Naive thymus-derived CD4-positive, alpha-beta T cell (primary cell): ENCODE results near the gene SSTR3. TPM values are rescaled to one million over a fixed set of nuclear protein-coding genes. Genes with fewer than 3 reads are reported as not detected.

ENCODE experiments used
- ATAC-seq: fragments of 150-1000 bp; cut with Tn5 transposase; 2 replicates; pipeline ENCODE4 v1.10.0; 2021; ENCODE audit warnings: mild to moderate bottlenecking, moderate library complexity
- CTCF ChIA-PET: fragments of 350-600 bp; sonication (Branson Sonifier 250); formaldehyde crosslinking; loops from one replicate; lab custom pipeline; 2021; ENCODE audit warnings: antibody characterized with exemption; lab: Charles Lee
- POLR2A ChIA-PET: fragments of 350-600 bp; sonication (Branson Sonifier 250); formaldehyde crosslinking; loops from one replicate; lab custom pipeline; 2021; ENCODE audit warnings: antibody characterized with exemption, inconsistent platforms; lab: Charles Lee
- DNase-seq, 9 donors: peaks; one replicate each; pipeline versions ENCODE4 v3.0.0 to v3.0.0-alpha.2; 2020 to 2022; ENCODE audit warnings: mixed read lengths in 1 of 9
- H3K27ac ChIP-seq: one replicate; pipeline ENCODE4 v1.7.0; 2013; ENCODE audit warnings: mild to moderate bottlenecking, low read depth, low read length, moderate library complexity
- H3K27me3 ChIP-seq, 2 donors: one replicate each; pipeline ENCODE4 v1.7.0; 2013; ENCODE audit warnings: low read length in 2 of 2, mild to moderate bottlenecking in 2 of 2, moderate library complexity in 2 of 2; ENCODE audit not compliant: control insufficient read depth in 2 of 2, insufficient read depth in 2 of 2
- H3K36me3 ChIP-seq, 3 experiments: 1 replicate in 2 of 3; 2 replicates in 1 of 3; pipeline ENCODE4 v1.7.0; 2013; ENCODE audit warnings: low read length in 3 of 3, mild to moderate bottlenecking in 3 of 3, moderate library complexity in 1 of 3; ENCODE audit not compliant: insufficient read depth in 3 of 3, control insufficient read depth in 2 of 3
- H3K4me1 ChIP-seq, 2 donors: one replicate each; pipeline ENCODE4 v1.7.0; 2013; ENCODE audit warnings: low read length in 2 of 2, mild to moderate bottlenecking in 2 of 2, moderate library complexity in 1 of 2; ENCODE audit not compliant: control insufficient read depth in 2 of 2, insufficient read depth in 2 of 2
- H3K4me3 ChIP-seq: 2 replicates; pipeline ENCODE4 v1.7.0; 2013; ENCODE audit warnings: mild to moderate bottlenecking, low read length
- H3K9me3 ChIP-seq, 3 experiments: 1 replicate in 2 of 3; 2 replicates in 1 of 3; pipeline ENCODE4 v1.7.0; 2013; ENCODE audit warnings: low read length in 3 of 3; ENCODE audit not compliant: control insufficient read depth in 2 of 3
- H3K27ac Mint-ChIP-seq, 9 donors: one replicate each; pipeline ENCODE4 v1.8.0; 2020 to 2022; ENCODE audit warnings: mixed read lengths in 9 of 9, mild to moderate bottlenecking in 8 of 9, moderate library complexity in 5 of 9, inconsistent platforms in 2 of 9
- H3K27me3 Mint-ChIP-seq, 5 donors: one replicate each; pipeline ENCODE4 v1.8.0; 2021 to 2022; ENCODE audit warnings: mixed read lengths in 5 of 5, mild to moderate bottlenecking in 1 of 5
- H3K36me3 Mint-ChIP-seq, 5 donors: one replicate each; pipeline ENCODE4 v1.8.0; 2020 to 2022; ENCODE audit warnings: mixed read lengths in 5 of 5, mild to moderate bottlenecking in 3 of 5, inconsistent platforms in 1 of 5
- H3K4me1 Mint-ChIP-seq, 7 donors: one replicate each; pipeline ENCODE4 v1.8.0; 2020 to 2022; ENCODE audit warnings: mixed read lengths in 7 of 7, mild to moderate bottlenecking in 3 of 7, inconsistent platforms in 1 of 7
- H3K4me3 Mint-ChIP-seq, 10 donors: one replicate each; pipeline ENCODE4 v1.8.0; 2020 to 2022; ENCODE audit warnings: mild to moderate bottlenecking in 10 of 10, mixed read lengths in 10 of 10, moderate library complexity in 6 of 10, inconsistent platforms in 2 of 10
- H3K9me3 Mint-ChIP-seq, 11 donors: one replicate each; pipeline ENCODE4 v1.8.0; 2020 to 2022; ENCODE audit warnings: mixed read lengths in 11 of 11, mild to moderate bottlenecking in 4 of 11, inconsistent platforms in 1 of 11, moderate library complexity in 1 of 11
- intact Hi-C, 2 donors: fragments of 100-400 bp; cut with micrococcal nuclease; formaldehyde crosslinking; loops; one replicate each; pipeline ENCODE4 v1.15.1; 2023
- polyA plus RNA-seq, 2 donors: library from polyadenylated mRNA; unstranded; fragments of 300-500 nt; fragmentation: Illumina TruSeq; gene quantifications; one replicate each; pipeline ENCODE4 v1.2.3, GENCODE V29; 2021
- total RNA-seq, 6 experiments: library from RNA in 5 of 6; stranded (reverse) in 5 of 6; gene quantifications; 1 replicate in 5 of 6; 2 replicates in 1 of 6; pipeline ENCODE4 v1.2.3 and lab custom pipeline; 2021 to 2026

The SSTR3 gene
- total RNA-seq (10 to 100 TPM in 2 of 5 experiments, 1 to 10 TPM in 3; 3.9 to 30.4 (median 6.4) TPM), polyA plus RNA-seq (1 to 10 TPM; 5.8 to 9.5 TPM), total RNA-seq (lab: John Stamatoyannopoulos, UW) (23.6 reads per million, percentile 54 among the genes with 10 or more reads in this experiment)

- intact Hi-C loops = no loop called here
- Mint-ChIP-seq H3K27ac (peak within 1 kb of the TSS in 7 of 9 donors; percentile 12 to 93 (median 78)), H3K9me3 (no peaks in the 10 kb centered on the region), H3K4me3 (peak within 1 kb of the TSS in 2 of 10 donors; percentile 10 to 61), H3K4me1 (peaks cover 31 to 85% (median 81%) of the 10 kb centered on the region in 7 donors), H3K36me3 (peaks cover 0 to 25% (median 14%) of the 10 kb centered on the region in 5 donors), H3K27me3 (no peaks in the 10 kb centered on the region)
- Histone ChIP-seq H3K27ac (no peak within 1 kb of the TSS), H3K36me3 (peaks cover 0 to 15% (median 3%) of the 10 kb centered on the region in 3 experiments), H3K4me1 (peaks cover 3 to 37% of the 10 kb centered on the region in 2 donors), H3K4me3 (no peak within 1 kb of the TSS), H3K9me3 (no peaks in the 10 kb centered on the region), H3K27me3 (no peaks in the 10 kb centered on the region)
- ChIA-PET CTCF (interaction anchor here (0.7 kb wide), 1 partner anchor 13 kb away, joined by 3 read pairs; no protein-coding TSS in a partner anchor), POLR2A (interaction anchor here (22.1 kb wide), 1 partner anchor 20 kb away, joined by 278 read pairs; no protein-coding TSS in a partner anchor)
- ATAC-seq = no peak
- DNase-seq = no peak
Observed at GRCh38 chr22:37212174-37212906, at the start of gene SSTR3. Gene SSTR3 (minus strand): TSS chr22:37212477. CDS start chr22:37207803, 4,674 bp downstream.

- Mint-ChIP-seq H3K36me3 (peaks cover 0 to 11% (median 0%) of the 10 kb centered on the region in 5 donors), H3K4me3 (peak overlapping the region in 6 of 10 donors; percentile 1 to 33 (median 15)), H3K27ac (peak overlapping the region in 8 of 9 donors; percentile 7 to 86 (median 56)), H3K27me3 (peaks cover 0 to 13% (median 0%) of the 10 kb centered on the region in 5 donors), H3K9me3 (peaks cover 0 to 14% (median 3%) of the 10 kb centered on the region in 11 donors), H3K4me1 (peaks cover 23 to 32% (median 27%) of the 10 kb centered on the region in 7 donors)
- no peak overlapping the region for H3K4me3 ChIP-seq
- no peaks in the 10 kb centered on the region for H3K36me3 ChIP-seq
- H3K4me1 ChIP-seq = peaks cover 7 to 24% of the 10 kb centered on the region in 2 donors
- DNase-seq (peak; percentile 46 to 71 (median 64)), ATAC-seq (peak; percentile 91)
- POLR2A ChIA-PET = interaction anchor here (0.7 to 5.9 kb wide), 15 partner anchors 9 to 139 kb away, joined by 3 to 151 read pairs (median 4); partner anchors contain the start of gene RAC2
- H3K27ac ChIP-seq = no peak overlapping the region
- no peaks in the 10 kb centered on the region for H3K27me3 ChIP-seq
- CTCF ChIA-PET = interaction anchor here (0.5 to 5.8 kb wide), 49 partner anchors 9 to 1006 kb away, joined by 3 to 184 read pairs (median 5); partner anchors contain the start of genes ELFN2 and RAC2
- intact Hi-C loops = loop anchor here (1.0 to 2.0 kb wide), 7 partner anchors 17 to 183 kb away; partner anchors contain the start of gene RAC2 (in 1 of the 2)
- H3K9me3 ChIP-seq = peaks cover 0 to 12% (median 10%) of the 10 kb centered on the region in 3 experiments
Observed at GRCh38 chr22:37260901-37261336, 48.6 kb upstream of the SSTR3 start.

GRCh38 chr22:37260155-37260795, 48.0 kb upstream of the SSTR3 start:
- H3K27me3 ChIP-seq = no peaks in the 10 kb centered on the region
- Mint-ChIP-seq H3K36me3 (peaks cover 0 to 8% (median 0%) of the 10 kb centered on the region in 5 donors), H3K9me3 (peaks cover 0 to 15% (median 3%) of the 10 kb centered on the region in 11 donors), H3K4me3 (peak overlapping the region in 2 of 10 donors; percentile 1 to 67), H3K27ac (peak overlapping the region in 7 of 9 donors; percentile 39 to 82 (median 64)), H3K4me1 (peaks cover 23 to 35% (median 30%) of the 10 kb centered on the region in 7 donors), H3K27me3 (peaks cover 0 to 16% (median 0%) of the 10 kb centered on the region in 5 donors)
- H3K4me1 ChIP-seq = peaks cover 7 to 24% of the 10 kb centered on the region in 2 donors
- peaks cover 0 to 12% (median 10%) of the 10 kb centered on the region in 3 experiments for H3K9me3 ChIP-seq
- peak overlapping the region; percentile 5 for H3K27ac ChIP-seq
- ATAC-seq (no peak), DNase-seq (no peak)
- no peaks in the 10 kb centered on the region for H3K36me3 ChIP-seq
- ChIA-PET CTCF (interaction anchor here (0.6 to 5.8 kb wide), 48 partner anchors 9 to 1007 kb away, joined by 3 to 184 read pairs (median 6); partner anchors contain the start of genes ELFN2 and RAC2), POLR2A (interaction anchor here (0.7 to 5.9 kb wide), 15 partner anchors 10 to 138 kb away, joined by 3 to 151 read pairs (median 4); partner anchors contain the start of gene RAC2)
- no peak overlapping the region for H3K4me3 ChIP-seq
- intact Hi-C loops = loop anchor here in 1 of 2 donors (1.0 to 2.0 kb wide), 2 partner anchors 51 to 182 kb away; no protein-coding TSS in a partner anchor

GRCh38 chr22:37259540-37260029, 47.3 kb upstream of the SSTR3 start:
- POLR2A ChIA-PET = interaction anchor here (0.8 to 5.9 kb wide), 10 partner anchors 11 to 93 kb away, joined by 3 to 151 read pairs (median 8); partner anchors contain the start of gene RAC2
- Histone ChIP-seq H3K9me3 (peaks cover 0 to 10% (median 10%) of the 10 kb centered on the region in 3 experiments), H3K27ac (no peak overlapping the region), H3K4me3 (no peak overlapping the region), H3K4me1 (peaks cover 7 to 24% of the 10 kb centered on the region in 2 donors), H3K27me3 (no peaks in the 10 kb centered on the region), H3K36me3 (no peaks in the 10 kb centered on the region)
- Mint-ChIP-seq H3K36me3 (peaks cover 0 to 6% (median 0%) of the 10 kb centered on the region in 5 donors), H3K9me3 (peaks cover 0 to 11% (median 3%) of the 10 kb centered on the region in 11 donors), H3K27ac (peak overlapping the region in 7 of 9 donors; percentile 39 to 87 (median 73)), H3K4me1 (peaks cover 23 to 41% (median 34%) of the 10 kb centered on the region in 7 donors), H3K4me3 (peak overlapping the region in 9 of 10 donors; percentile 33 to 74 (median 62)), H3K27me3 (peaks cover 0 to 17% (median 0%) of the 10 kb centered on the region in 5 donors)
- intact Hi-C loops = loop anchor here in 1 of 2 donors (1.0 to 2.0 kb wide), 4 partner anchors 15 to 181 kb away; partner anchors contain the start of gene RAC2
- CTCF ChIA-PET = interaction anchor here (0.6 to 5.8 kb wide), 30 partner anchors 8 to 307 kb away, joined by 3 to 184 read pairs (median 8); partner anchors contain the start of gene RAC2
- ATAC-seq (peak; percentile 65), DNase-seq (peak in 2 of 9 donors; percentile 40 to 41)

GRCh38 chr22:37258753-37259401, 46.6 kb upstream of the SSTR3 start:
- Histone ChIP-seq H3K9me3 (peaks cover 0 to 4% (median 3%) of the 10 kb centered on the region in 3 experiments), H3K27ac (no peak overlapping the region), H3K27me3 (no peaks in the 10 kb centered on the region), H3K36me3 (no peaks in the 10 kb centered on the region), H3K4me3 (no peak overlapping the region), H3K4me1 (peaks cover 7 to 24% of the 10 kb centered on the region in 2 donors)
- ChIA-PET POLR2A (interaction anchor here (0.8 to 5.9 kb wide), 7 partner anchors 16 to 92 kb away, joined by 3 to 151 read pairs (median 13); partner anchors contain the start of gene RAC2), CTCF (interaction anchor here (0.6 to 5.8 kb wide), 20 partner anchors 9 to 179 kb away, joined by 3 to 184 read pairs (median 8); partner anchors contain the start of gene RAC2)
- DNase-seq (no peak), ATAC-seq (no peak)
- Mint-ChIP-seq H3K4me1 (peaks cover 23 to 44% (median 36%) of the 10 kb centered on the region in 7 donors), H3K4me3 (peak overlapping the region in 2 of 10 donors; percentile 67 to 74), H3K27ac (peak overlapping the region in 5 of 9 donors; percentile 39 to 87 (median 76)), H3K36me3 (peaks cover 0 to 3% (median 0%) of the 10 kb centered on the region in 5 donors), H3K27me3 (peaks cover 0 to 17% (median 0%) of the 10 kb centered on the region in 5 donors), H3K9me3 (peaks cover 0 to 4% (median 0%) of the 10 kb centered on the region in 11 donors)
- intact Hi-C loops = loop anchor here in 1 of 2 donors (1.0 kb wide), 2 partner anchors 15 to 21 kb away; partner anchors contain the start of gene RAC2
